ENCODE results near the gene CD300A.

GRCh38 chr17:74450231-74450630, 16.2 kb upstream of the CD300A start:
- TF ChIP-seq POLR2A (IDR thresholded peaks at IDR 0.05) (no peak), CTCF (IDR thresholded peaks at IDR 0.05) (no peak)

Measured in esophagus squamous epithelium (tissue), 4 donors.